ENCODE results near the gene FBXW4.

FBXW4 gene

GRCh38 chr10:101580486-101581399, 114.2 kb downstream of the FBXW4 start:
- no peak for DNase-seq (ENCODE audit: low read depth)

GRCh38 chr10:101579516-101579870, 115.5 kb downstream of the FBXW4 start:
- DNase-seq (ENCODE audit: low read depth): no peak

GRCh38 chr10:101578803-101579515, 116.0 kb downstream of the FBXW4 start:
- no peak for DNase-seq (ENCODE audit: low read depth)

GRCh38 chr10:101578192-101578591, 116.8 kb downstream of the FBXW4 start:
- no peak for DNase-seq (ENCODE audit: low read depth)

GRCh38 chr10:101577121-101577871, 117.7 kb downstream of the FBXW4 start:
- no peak for DNase-seq (ENCODE audit: low read depth)

- DNase-seq (ENCODE audit: low read depth): no peak
Observed at GRCh38 chr10:101576211-101576863, 118.6 kb downstream of the FBXW4 start.

- peak; percentile 77 for DNase-seq (ENCODE audit: low read depth)
Observed at GRCh38 chr10:101575580-101576210, 119.3 kb downstream of the FBXW4 start.

GRCh38 chr10:101575091-101575490, 119.9 kb downstream of the FBXW4 start:
- no peak for DNase-seq (ENCODE audit: low read depth)

GRCh38 chr10:101573885-101574753, 120.9 kb downstream of the FBXW4 start:
- no peak for DNase-seq (ENCODE audit: low read depth)

- DNase-seq (ENCODE audit: low read depth): no peak
Observed at GRCh38 chr10:101572785-101573184, 122.2 kb downstream of the FBXW4 start.

- no peak for DNase-seq (ENCODE audit: low read depth)
Observed at GRCh38 chr10:101572126-101572525, 122.8 kb downstream of the FBXW4 start.

- DNase-seq (ENCODE audit: low read depth): no peak
Observed at GRCh38 chr10:101571271-101571925, 123.6 kb downstream of the FBXW4 start.

GRCh38 chr10:101570428-101571270, 124.3 kb downstream of the FBXW4 start:
- peak; percentile 45 for DNase-seq (ENCODE audit: low read depth)

GRCh38 chr10:101569622-101570427, 125.1 kb downstream of the FBXW4 start:
- peak; percentile 58 for DNase-seq (ENCODE audit: low read depth)

GRCh38 chr10:101569323-101569621, 125.7 kb downstream of the FBXW4 start:
- DNase-seq (ENCODE audit: low read depth): no peak

GRCh38 chr10:101568054-101568745, 126.8 kb downstream of the FBXW4 start:
- no peak for DNase-seq (ENCODE audit: low read depth)

- no peak for DNase-seq (ENCODE audit: low read depth)
Observed at GRCh38 chr10:101567165-101568006, 127.6 kb downstream of the FBXW4 start.

Measured in CMK (cell line).